Cardiac fibroblast (primary cell): Measurements from ENCODE around the gene ZSCAN20.

Experiments
- DNase-seq, 2 donors: peaks; one replicate each; pipeline versions ENCODE4 v3.0.0 to v3.0.0-alpha.2; 2010; ENCODE audit warnings: low read depth in 2 of 2
- H3K4me3 ChIP-seq, 2 donors: replicated peaks in 1 of 2; 1 replicate in 1 of 2; 2 replicates in 1 of 2; pipeline ENCODE4 v1.5.1; 2011; ENCODE audit warnings: low read depth in 2 of 2, low read length in 2 of 2, mild to moderate bottlenecking in 2 of 2, moderate library complexity in 1 of 2
- TF ChIP-seq, protein P1 (sequence below): IDR thresholded peaks from one replicate; pipeline ENCODE4 v1.5.1; 2011; ENCODE audit warnings: low read depth, mild to moderate bottlenecking, low read length, inconsistent platforms

The ZSCAN20 gene

DNA sequence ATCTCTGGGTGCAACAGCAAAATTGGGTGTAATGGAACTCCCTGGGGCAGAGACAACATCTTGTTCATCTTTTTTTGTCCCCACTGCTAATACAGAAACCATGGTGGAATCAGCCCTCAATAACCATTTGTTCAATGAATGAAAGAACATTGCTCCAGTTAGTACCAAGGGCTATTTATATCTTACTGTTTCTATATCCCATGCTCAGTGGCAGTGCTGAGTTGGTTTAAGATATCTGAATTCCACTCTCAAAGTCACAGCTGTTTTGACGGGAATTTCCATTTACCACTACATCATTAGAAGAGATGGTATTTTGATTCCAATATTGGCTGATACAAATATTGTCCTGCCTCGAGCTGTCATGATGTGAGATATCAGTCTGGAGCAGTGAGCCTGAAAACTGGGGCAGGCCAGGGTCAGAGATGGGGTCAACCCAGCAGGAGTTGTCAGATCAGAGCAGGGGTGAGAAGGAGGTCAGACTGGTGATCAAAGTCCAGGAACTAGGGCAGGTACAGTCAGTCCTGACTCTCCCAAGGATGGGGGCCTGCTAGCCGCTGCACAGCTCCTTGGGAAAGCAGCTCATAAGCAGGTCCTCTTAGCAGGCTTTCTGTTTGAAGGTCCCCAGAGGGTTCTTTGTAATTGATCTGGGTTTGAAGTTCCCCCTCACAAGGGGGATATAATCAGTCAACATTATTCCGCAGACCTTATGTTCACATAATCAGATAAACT lies 35.7 kb upstream of the ZSCAN20 start:
- TF ChIP-seq, protein P1, sequence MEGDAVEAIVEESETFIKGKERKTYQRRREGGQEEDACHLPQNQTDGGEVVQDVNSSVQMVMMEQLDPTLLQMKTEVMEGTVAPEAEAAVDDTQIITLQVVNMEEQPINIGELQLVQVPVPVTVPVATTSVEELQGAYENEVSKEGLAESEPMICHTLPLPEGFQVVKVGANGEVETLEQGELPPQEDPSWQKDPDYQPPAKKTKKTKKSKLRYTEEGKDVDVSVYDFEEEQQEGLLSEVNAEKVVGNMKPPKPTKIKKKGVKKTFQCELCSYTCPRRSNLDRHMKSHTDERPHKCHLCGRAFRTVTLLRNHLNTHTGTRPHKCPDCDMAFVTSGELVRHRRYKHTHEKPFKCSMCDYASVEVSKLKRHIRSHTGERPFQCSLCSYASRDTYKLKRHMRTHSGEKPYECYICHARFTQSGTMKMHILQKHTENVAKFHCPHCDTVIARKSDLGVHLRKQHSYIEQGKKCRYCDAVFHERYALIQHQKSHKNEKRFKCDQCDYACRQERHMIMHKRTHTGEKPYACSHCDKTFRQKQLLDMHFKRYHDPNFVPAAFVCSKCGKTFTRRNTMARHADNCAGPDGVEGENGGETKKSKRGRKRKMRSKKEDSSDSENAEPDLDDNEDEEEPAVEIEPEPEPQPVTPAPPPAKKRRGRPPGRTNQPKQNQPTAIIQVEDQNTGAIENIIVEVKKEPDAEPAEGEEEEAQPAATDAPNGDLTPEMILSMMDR = no peak
- H3K4me3 ChIP-seq = no peak overlapping the region
- DNase-seq = no peak

DNA sequence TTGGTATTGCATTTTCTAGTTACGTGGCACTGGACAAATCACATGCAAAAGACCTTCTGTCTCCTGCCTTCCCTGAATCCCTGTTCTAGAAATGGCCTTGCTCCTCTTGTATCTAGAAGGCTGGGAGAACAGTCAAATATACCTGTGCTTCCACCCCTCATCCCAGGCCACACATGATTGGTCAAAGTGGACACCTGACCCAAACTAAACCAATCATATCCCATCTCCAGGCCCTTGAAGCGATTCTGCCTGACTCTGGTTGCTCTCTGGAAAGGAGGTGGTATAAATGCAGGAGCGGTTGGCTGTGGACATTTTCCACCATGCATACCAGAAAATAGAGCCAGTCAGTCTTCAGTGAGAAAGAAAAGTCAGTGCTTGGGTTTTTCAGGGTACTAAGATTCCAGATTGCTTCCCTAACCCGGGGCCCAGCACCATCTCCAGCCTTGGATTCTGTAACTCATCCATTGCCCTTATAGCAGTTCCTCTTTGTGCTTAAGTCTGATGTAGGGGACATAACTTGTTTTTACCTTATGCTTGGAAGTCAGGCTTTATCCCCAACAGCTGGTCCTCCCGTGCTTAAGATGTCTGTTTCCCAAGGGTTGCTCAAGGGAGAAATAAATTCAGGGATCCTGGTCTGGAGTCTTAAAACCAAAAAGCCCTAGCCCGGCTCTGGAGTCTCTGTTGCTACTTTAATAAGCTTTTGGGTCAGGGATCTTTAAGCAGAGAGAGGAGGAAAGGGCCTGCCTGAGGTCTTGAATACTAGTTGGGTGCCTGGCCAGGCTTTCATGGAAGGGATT lies 33.9 kb upstream of the ZSCAN20 start:
- H3K4me3 ChIP-seq = no peak overlapping the region
- no peak for DNase-seq
- TF ChIP-seq, protein P1 = no peak

DNA sequence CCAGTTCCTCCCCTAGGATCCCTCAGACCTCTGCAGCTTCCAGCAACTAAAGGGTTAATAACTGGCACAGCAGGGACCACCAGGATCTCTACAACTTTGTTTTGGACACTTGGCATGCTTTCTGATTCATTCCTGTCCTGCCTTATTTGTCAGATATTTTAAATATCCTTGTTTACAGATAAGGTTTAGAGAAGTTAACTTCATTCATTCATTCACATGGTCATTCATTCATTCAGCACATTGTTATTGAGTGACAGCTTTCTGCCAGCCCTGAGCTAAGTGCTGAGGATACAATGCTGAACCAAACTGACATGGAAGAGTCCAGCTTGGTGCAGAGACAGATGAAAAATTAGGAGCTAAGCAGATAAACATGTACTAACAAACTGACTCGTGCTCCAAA lies 32.8 kb upstream of the ZSCAN20 start:
- no peak for DNase-seq
- H3K4me3 ChIP-seq = no peak overlapping the region
- TF ChIP-seq, protein P1 = no peak

DNA sequence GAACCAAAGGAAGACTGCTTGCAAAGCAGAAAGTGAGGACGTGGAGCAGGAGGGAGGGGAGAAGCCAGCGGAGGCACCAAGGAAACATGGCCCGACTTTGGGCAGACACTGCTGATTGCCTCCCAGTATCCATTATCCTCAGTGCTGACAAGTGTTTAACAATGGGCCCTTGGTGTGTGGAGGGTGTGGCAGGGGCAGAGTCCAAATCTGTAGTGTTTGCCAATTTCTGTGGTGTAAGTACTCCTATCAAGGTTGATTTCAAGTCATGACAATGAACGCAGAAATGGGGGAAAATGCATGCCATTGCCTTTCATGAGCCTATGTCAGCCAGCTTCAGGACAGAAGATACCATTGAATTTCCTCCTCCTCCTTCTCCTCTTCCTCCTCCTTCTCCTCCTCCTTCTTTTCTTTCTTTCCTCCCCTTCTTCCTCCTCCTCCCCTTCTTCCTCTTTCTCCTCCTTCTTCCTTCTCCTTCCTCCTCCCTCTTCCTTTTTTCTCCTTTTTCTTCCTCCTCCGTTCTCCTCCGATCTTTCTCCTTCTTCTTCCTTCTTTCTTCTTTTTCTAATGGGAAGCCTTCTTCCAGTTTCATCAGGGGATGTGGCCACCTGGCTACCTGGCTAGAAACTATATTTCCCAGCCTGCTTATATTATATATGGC lies 31.2 kb upstream of the ZSCAN20 start:
- DNase-seq = no peak
- no peak overlapping the region for H3K4me3 ChIP-seq
- TF ChIP-seq, protein P1 = no peak

DNA sequence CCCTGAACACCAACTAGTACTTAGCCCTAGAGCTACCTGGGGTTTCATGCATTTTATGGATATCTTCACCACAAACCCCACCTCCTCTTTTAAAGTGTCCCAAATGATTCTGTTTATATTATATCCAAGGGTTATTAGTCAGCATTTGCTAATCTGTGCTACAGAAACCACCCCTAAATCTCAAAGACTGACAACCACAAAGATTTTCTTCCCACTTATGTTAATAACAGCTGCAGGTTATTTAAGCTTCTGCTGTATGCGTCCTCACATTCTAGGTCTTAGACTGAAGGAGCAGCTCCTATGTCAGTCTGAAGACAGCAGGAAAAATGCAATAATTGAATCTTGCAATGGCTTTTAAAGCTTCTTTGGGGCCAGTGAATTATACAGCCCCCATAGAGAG lies 30.3 kb upstream of the ZSCAN20 start:
- no peak for DNase-seq
- TF ChIP-seq, protein P1 = no peak
- H3K4me3 ChIP-seq = no peak overlapping the region

DNA sequence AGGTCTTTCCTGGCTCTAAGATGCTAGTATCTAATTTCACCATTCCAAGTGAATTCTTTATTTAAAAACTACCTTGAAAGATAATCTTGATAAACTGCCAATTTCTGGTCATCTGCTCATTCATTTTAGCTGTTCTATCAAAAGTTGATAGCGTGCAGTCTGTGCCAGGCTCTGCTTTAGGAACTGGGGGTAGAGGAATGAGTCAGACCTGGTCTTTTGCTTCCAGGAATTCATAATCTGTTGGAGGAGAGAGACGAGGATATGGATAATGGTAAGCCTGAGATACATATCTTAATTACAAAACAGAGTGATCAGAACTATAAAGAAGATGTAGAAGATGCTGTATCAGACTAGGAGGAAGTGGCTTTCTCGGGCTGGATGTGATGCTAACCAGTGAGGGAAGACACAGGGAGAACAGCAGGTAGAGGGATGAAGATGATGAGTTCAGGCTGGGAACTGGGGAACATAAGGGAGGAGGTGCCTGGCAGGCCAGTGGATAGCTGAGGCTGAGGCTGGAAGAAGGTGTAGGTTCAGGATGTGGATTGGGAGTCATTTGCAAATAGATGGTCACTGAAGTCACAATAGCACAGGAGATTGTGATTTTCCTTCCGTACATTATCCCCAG lies 29.3 kb upstream of the ZSCAN20 start:
- DNase-seq = no peak

More for the DNA sequence above, 29.3 kb upstream of the ZSCAN20 start:
- TF ChIP-seq, protein P1 = no peak
- H3K4me3 ChIP-seq = no peak overlapping the region
